Mucosa of gallbladder (tissue), 1 donor: ENCODE measurements around the gene ATP6V1G3. TPM values are rescaled to one million over a fixed set of nuclear protein-coding genes. Genes with fewer than 3 reads are reported as not detected.
"Not testable (repeated sequence)": the region's sequence is repeated elsewhere in the genome, so short reads cannot be mapped to it uniquely, and the experiment has no call there.

ENCODE experiments used
- DNase-seq: peaks from one replicate; pipeline ENCODE4 v3.0.0-alpha.2; 2020; ENCODE audit warnings: low spot score
- total RNA-seq: library from RNA; stranded (reverse); gene quantifications from one replicate; pipeline ENCODE4 v1.2.1, GENCODE V29; 2021
- donor health status: DM: no; HTN: no; CAD: no.

ATP6V1G3 gene
- total RNA-seq, 1 donor from 2014 or later: not detected

GRCh38 chr1:198542632-198543031 is 2.2 kb upstream of the ATP6V1G3 start:
- DNase-seq: no peak

DNA sequence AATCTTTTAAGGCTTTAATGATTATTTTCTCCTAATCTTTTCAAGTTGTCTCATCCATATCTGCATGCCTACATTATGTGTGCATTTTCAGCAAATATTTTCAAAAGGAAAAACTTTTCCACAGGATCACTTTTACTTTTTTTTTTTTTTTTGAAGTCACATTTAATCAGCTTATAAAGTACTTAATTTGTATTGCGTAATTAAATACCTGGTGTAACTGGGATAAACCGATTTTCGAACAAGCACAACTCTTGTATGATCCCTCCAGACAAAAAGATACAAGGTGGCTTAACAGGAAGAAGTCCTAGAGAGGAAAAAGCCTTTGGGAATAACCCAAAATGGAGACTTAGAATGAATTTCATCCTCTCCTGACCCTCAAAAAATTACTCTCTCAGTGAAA is 1.3 kb upstream of the ATP6V1G3 start:
- no peak for DNase-seq

- DNase-seq: no peak
These were observed 1.7 kb downstream of the ATP6V1G3 start for GRCh38 chr1:198538579-198539364.

DNA sequence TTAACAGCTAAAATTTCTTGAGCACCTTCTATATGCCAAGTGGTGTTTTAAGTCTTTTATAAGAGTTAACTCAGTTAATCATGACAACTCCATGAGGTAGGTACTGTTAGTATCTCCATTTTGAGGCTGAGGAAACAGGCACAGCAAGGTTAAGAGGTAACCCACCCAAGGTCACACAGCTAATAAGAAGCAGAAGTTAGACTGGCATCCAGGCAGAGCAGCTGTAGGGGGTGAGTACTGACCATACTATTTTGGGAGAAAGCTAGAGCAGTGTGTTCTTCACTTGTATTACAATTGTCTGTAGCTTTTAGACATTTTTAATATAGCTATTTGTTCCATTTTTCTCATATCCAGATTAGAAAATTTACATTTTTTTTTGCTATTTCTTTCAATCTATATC is 4.8 kb downstream of the ATP6V1G3 start:
- no peak for DNase-seq

DNA sequence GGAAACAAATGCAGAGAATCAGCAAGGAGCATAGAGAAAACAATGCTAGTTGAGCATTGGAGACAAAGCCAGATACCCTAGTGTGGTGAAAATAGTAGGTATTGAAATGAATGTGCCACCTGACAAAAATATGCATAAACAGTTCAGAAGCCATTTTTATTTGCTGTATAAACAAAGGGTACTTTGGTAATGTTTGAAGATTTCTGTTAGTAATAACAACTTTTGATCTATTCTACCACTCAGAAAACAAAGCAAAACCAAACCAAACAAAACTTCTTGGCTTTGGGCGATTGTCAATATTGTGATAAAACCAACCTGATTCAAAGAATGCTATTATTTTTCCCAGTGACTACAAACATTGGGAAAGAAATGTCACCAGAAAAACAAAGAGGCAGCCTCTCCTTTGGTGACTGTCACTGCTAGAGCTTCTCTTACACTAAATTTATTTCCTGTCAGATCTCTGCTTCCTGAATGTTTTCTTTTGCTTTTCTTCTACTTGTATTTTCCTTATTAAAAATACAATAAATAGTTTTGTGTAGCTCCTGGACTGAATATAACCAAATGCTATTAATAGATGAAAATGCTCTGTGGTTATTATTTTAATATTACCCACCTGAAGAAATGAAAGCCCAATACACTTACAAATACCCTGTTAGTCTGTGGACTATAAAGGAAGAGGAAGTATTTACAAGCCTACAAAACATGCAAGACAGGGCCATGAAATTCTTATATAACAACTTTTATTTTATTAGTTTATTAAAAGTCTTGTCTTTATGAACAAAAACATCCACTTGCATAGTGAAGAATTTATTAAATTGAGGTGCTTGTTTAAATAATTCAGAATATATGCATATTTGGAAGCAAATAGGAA is 5.7 kb downstream of the ATP6V1G3 start:
- DNase-seq: no peak

GRCh38 chr1:198531891-198532290 is 8.6 kb downstream of the ATP6V1G3 start:
- no peak for DNase-seq

GRCh38 chr1:198530953-198531352 is 9.5 kb downstream of the ATP6V1G3 start:
- no peak for DNase-seq

DNA sequence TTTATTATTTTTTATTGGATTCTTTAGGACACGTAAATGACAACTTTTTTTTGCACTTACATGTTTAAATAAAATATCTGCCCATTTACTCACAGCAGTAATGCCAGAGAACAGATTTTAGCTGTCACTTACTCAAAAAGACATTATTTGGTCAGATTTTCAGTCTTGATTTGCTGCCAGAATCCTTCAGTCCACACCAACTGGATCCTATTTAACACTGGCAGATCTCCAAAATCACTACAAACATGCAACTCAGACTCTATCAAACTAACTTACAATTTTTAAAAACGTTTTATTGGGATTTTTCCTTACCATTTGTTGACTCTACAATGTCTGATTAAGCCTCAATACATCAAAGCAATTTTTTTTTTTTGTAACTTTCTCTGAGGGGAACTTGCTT is 11.1 kb downstream of the ATP6V1G3 start:
- no peak for DNase-seq

GRCh38 chr1:198528364-198528763 is 12.1 kb downstream of the ATP6V1G3 start:
- DNase-seq: no peak

- DNase-seq: no peak
These were observed 15.9 kb downstream of the ATP6V1G3 start for GRCh38 chr1:198524556-198524955.

DNA sequence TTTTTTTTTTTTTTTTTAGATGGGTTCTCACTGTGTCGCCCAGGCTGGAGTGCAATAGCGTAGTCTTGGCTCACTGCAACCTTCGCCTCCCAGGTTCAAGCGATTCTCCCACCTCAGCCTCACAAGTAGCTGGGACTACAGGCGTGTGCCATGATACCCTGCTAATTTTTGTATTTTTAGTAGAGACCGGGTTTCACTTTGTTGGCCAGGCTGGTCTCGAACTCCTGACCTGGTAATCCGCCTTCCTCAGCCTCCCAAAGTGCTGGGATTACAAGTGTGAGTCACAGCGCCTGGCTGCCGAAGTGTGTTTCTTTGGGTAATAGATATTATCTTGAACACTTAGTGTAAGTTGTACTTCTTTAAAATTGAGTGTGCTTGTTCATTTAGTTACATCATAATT is 16.4 kb downstream of the ATP6V1G3 start:
- DNase-seq: not testable (repeated sequence)

- DNase-seq: no peak
These were observed 17.1 kb downstream of the ATP6V1G3 start for GRCh38 chr1:198523182-198523950.

- no peak for DNase-seq
These were observed 19.8 kb downstream of the ATP6V1G3 start for GRCh38 chr1:198520524-198521254.

- DNase-seq: no peak
These were observed 20.6 kb downstream of the ATP6V1G3 start for GRCh38 chr1:198519639-198520501.

DNA sequence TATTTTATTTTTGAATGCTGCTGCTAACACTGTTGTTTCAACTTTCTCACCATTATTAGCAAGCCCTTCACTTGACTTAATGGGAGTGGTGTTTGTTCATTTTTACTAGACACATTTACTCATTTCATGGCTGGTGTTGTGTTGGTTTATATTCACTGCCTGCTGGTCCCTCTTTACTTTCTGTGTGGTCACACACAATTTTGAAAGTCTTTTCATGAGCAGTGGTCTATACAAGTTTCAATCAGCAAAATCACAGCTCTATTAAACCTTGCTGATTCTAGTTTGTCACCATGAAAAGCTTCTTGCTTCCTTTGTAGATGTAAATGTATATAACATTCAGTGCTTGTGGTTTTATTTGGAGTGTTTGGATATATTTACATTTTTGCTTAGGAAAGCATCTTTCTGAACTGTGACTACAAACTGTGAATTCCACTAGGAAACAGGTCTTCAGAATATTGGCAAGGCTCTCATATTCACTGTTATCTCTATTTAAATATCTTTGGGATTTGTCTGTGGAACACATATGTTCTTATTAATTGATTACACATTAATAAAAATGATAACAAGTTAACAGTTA is 22.8 kb downstream of the ATP6V1G3 start:
- no peak for DNase-seq

DNA sequence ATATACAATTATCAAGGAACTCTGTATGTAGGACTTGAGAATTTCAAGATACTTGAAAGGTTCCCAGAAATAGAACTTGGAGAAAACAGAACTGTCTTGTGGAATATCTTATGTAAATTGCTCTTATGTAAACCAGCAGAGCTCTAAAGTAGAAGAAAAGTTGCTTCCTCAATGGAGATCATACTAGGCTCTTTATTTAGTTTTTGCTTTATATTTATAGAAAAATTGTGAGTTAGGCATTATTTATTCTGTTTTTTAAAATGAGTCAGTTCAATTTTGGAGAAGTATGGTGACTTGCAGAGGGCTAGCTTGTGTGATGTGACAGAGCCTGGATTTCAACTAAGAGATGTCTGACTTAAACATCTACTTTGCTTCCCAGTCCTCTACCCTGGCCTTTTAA is 40.4 kb downstream of the ATP6V1G3 start:
- DNase-seq: no peak

DNA sequence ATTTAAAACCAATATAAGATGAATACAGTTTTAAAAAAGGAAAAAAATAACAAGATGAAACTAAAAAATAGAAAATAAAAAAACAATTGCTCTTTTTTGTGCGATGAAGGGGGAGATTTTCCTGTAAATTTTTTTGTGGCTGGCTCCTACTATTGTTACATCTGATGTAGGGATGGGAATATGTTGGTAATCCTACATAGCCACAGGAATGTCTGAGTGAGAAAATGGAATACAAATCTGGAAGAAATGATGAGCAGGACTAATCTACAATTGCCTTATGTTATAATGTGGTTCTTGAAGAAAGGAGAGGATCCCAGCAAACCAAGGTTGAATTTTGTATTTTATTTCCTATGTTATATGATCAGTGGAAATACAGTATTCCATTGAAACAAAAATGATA is 40.9 kb downstream of the ATP6V1G3 start:
- DNase-seq: no peak

GRCh38 chr1:198498881-198499280 is 41.6 kb downstream of the ATP6V1G3 start:
- DNase-seq: no peak

GRCh38 chr1:198498103-198498385 is 42.4 kb downstream of the ATP6V1G3 start:
- DNase-seq: no peak

DNA sequence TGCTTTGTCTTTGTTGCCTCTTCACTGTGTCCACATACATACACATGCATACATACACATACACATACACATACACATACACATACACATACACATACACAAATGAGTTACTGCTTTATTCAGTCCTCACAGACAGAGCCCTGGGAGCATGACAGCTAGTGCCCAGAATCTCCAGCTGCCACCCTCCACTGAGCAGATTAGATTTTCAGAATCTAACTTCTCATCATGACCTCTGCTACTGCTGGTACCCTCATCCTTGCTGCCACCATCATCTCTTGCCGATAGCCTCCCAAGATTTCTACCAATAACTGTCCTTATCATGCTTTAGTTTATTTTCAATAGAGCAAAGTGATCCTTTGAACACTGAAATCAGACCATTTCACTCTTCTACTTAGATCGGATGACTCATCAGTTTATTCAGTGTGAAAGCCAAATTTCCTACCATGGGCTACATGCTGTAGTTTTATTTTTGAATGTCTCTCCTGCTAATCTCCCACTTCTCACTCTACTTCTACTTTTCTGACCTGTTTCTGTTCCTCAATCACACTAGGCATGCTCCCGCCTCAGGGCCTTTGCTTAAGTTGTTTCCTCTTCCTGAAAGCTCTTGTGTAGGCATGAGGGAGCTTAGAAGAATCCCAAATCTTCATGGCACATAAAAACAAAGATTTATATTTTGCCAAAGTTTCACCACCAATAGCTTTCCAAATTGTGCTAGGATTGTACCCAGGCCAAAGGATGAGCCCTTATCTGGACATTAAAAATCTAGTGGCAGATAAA is 43.0 kb downstream of the ATP6V1G3 start:
- no peak for DNase-seq
